Esophagus muscularis mucosa (tissue), 3 donors: ENCODE measurements around the gene NEURL3.

ENCODE experiments used
- POLR2A ChIP-seq: fragments of 450-650 bp; IDR thresholded peaks from one replicate; pipeline ENCODE4 v1.6.1; 2017; ENCODE audit warnings: antibody characterized with exemption, moderate library complexity, mild to moderate bottlenecking, low read depth
- TF ChIP-seq, protein P1 (sequence below), 3 experiments: fragments of 200-600 bp in 2 of 3; fragments of 450-650 bp in 1 of 3; sonication (generic) in 2 of 3; IDR thresholded peaks; one replicate each; pipeline ENCODE4 v1.5.1; 2017 to 2019; ENCODE audit warnings: antibody characterized with exemption in 3 of 3, mild to moderate bottlenecking in 2 of 3, moderate library complexity in 1 of 3

DNA sequence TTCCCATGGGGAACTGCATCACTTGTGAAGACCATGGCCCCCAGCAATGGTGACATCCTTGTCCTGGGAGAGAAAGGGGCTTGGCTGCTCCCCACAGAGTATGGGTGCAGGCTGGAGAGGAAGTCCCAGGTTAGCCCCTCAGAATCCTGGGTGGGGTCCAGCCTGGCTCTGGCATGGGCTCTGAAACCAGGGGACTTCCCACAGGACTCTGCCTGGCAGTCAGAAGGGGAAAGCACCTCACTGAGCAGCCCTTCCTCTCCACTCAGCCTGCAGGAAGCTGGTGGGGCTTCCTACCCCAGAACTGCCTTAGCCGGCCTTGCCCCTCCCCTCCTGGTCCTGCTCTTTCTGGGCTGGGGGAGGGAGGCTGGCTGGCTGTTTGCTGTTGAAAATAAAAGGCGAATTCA is 3.7 kb downstream of the NEURL3 start:
- no peak for TF ChIP-seq POLR2A
- TF ChIP-seq, protein P1, sequence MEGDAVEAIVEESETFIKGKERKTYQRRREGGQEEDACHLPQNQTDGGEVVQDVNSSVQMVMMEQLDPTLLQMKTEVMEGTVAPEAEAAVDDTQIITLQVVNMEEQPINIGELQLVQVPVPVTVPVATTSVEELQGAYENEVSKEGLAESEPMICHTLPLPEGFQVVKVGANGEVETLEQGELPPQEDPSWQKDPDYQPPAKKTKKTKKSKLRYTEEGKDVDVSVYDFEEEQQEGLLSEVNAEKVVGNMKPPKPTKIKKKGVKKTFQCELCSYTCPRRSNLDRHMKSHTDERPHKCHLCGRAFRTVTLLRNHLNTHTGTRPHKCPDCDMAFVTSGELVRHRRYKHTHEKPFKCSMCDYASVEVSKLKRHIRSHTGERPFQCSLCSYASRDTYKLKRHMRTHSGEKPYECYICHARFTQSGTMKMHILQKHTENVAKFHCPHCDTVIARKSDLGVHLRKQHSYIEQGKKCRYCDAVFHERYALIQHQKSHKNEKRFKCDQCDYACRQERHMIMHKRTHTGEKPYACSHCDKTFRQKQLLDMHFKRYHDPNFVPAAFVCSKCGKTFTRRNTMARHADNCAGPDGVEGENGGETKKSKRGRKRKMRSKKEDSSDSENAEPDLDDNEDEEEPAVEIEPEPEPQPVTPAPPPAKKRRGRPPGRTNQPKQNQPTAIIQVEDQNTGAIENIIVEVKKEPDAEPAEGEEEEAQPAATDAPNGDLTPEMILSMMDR (IDR thresholded peaks at IDR 0.05), result no peak
